Measurements from ENCODE around the gene STARD10. TPM values are rescaled to one million over a fixed set of nuclear protein-coding genes. Genes with fewer than 3 reads are reported as not detected.
A peak's percentile ranks its signal among the peaks of the same experiment; 100 is the strongest.
"Not testable (repeated sequence)": the region's sequence is repeated elsewhere in the genome, so short reads cannot be mapped to it uniquely, and the experiment has no call there.

STARD10 gene
- total and polyA plus RNA-seq, 11 donors = 35.2 to 237 (median 55.2) TPM

- Histone ChIP-seq H3K4me1 (peaks cover 26 to 60% (median 36%) of the 10 kb centered on the region in 12 donors), H3K27ac (peak overlapping the region in 1 of 12 donors; percentile 89), H3K27me3 (no peaks in the 10 kb centered on the region), H3K4me3 (no peak overlapping the region), H3K9me3 (no peaks in the 10 kb centered on the region), H3K36me3 (peaks cover 0 to 71% (median 7%) of the 10 kb centered on the region in 9 donors)
- TF ChIP-seq CTCF (IDR thresholded peaks at IDR 0.05) = no peak
- no peak for TF ChIP-seq POLR2A (IDR thresholded peaks at IDR 0.05)
- no peak for DNase-seq
- ATAC-seq = no peak
- 92 to 93% (median 93%) methylated on average over 13 of the region's 13 CpGs for WGBS, 4 donors
- intact Hi-C loops (cut with DNase I) = loop anchor here in 1 of 10 donors (5.0 kb wide), 1 partner anchor 413 kb away; no protein-coding TSS in a partner anchor
Observed at GRCh38 chr11:72829178-72829577, 35.3 kb upstream of the STARD10 start.

DNA sequence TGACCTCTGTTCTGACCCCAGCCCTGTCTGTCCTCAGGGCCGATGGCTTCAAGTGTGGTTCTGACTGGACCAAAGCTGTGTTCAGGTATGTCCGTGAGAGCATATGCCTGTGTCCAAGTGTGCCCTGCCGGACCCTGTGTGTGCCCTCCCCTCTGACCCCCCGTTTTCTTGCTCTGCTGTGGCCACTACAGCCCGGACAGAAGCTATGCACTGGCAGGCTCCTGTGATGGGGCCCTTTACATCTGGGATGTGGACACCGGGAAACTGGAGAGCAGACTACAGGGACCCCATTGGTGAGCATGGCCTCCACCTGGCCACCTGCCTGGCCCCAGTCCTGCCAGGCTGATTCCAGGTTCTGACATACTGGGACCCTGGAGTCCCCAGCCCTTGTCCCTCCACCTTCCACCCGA lies 34.9 kb upstream of the STARD10 start:
- TF ChIP-seq CTCF (IDR thresholded peaks at IDR 0.05) (no peak), POLR2A (IDR thresholded peaks at IDR 0.05) (no peak)
- Histone ChIP-seq H3K36me3 (peaks cover 0 to 76% (median 7%) of the 10 kb centered on the region in 9 donors), H3K4me3 (no peak overlapping the region), H3K4me1 (peaks cover 22 to 55% (median 31%) of the 10 kb centered on the region in 12 donors), H3K27ac (peak overlapping the region in 6 of 12 donors; percentile 28 to 89 (median 52)), H3K27me3 (no peaks in the 10 kb centered on the region), H3K9me3 (no peaks in the 10 kb centered on the region)
- DNase-seq (no peak), ATAC-seq (no peak)
- WGBS, 4 donors = 87 to 92% (median 90%) methylated on average over 6 to 7 of the region's 7 CpGs
- intact Hi-C loops (cut with DNase I) = loop anchor here in 1 of 10 donors (5.0 kb wide), 1 partner anchor 414 kb away; no protein-coding TSS in a partner anchor

- WGBS, 4 donors = 49 to 81% (median 72%) methylated on average over 5 to 11 of the region's 11 CpGs
- Histone ChIP-seq H3K27ac (peak overlapping the region in 11 of 12 donors; percentile 25 to 89 (median 55)), H3K4me1 (peaks cover 17 to 50% (median 25%) of the 10 kb centered on the region in 12 donors), H3K27me3 (no peaks in the 10 kb centered on the region), H3K4me3 (no peak overlapping the region), H3K9me3 (no peaks in the 10 kb centered on the region), H3K36me3 (peaks cover 0 to 80% (median 7%) of the 10 kb centered on the region in 9 donors)
- intact Hi-C loops (cut with DNase I) = loop anchor here in 1 of 10 donors (5.0 kb wide), 1 partner anchor 414 kb away; no protein-coding TSS in a partner anchor
- DNase-seq (peak in 2 of 5 donors; percentile 19 to 69), ATAC-seq (no peak)
- TF ChIP-seq POLR2A (IDR thresholded peaks at IDR 0.05) (no peak), CTCF (IDR thresholded peaks at IDR 0.05) (no peak)
Observed at GRCh38 chr11:72828081-72828567, 34.3 kb upstream of the STARD10 start.

DNA sequence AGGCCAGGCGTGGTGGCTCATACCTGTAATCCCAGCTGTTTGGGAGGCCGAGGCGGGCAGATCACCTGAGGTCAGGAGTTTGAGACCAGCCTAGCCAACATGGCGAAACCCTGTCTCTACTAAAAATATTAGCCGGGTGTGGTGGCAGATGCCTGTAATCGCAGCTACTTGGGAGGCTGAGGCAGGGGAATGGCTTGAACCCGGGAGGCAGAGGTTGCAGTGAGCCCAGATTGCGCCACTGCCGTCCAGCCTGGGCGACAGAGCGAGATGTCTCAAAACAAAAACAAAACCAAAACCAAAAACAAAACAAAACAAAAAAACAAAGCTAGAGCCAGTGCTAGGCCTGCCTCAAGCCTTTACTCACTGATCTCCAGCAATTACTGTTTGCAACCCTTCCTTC lies 33.8 kb upstream of the STARD10 start:
- H3K9me3 ChIP-seq, H3K27me3 ChIP-seq, ATAC-seq, H3K4me3 ChIP-seq: not testable (repeated sequence)
- 73 to 80% (median 76%) methylated on average over 11 of the region's 11 CpGs for WGBS, 4 donors
- DNase-seq = peak in 1 of 5 donors; percentile 44
- Histone ChIP-seq H3K4me1 (peaks cover 12 to 45% (median 21%) of the 10 kb centered on the region in 12 donors), H3K27ac (peak overlapping the region in 11 of 12 donors; percentile 25 to 89 (median 50)), H3K36me3 (peaks cover 0 to 80% (median 7%) of the 10 kb centered on the region in 9 donors)
- intact Hi-C loops (cut with DNase I) = loop anchor here in 1 of 10 donors (5.0 kb wide), 1 partner anchor 415 kb away; no protein-coding TSS in a partner anchor

Measured in heart left ventricle (tissue), 16 donors.